HG03095 (cell line): ENCODE data around the gene IL17RA.
A peak's percentile ranks its signal among the peaks of the same experiment; 100 is the strongest.

Experiments used
- ATAC-seq: cut with Tn5 transposase; IDR thresholded peaks from one replicate; pipeline ENCODE4 v1.9.1; 2021; ENCODE audit warnings: moderate library complexity; ENCODE audit not compliant: unreplicated experiment

Gene IL17RA

DNA sequence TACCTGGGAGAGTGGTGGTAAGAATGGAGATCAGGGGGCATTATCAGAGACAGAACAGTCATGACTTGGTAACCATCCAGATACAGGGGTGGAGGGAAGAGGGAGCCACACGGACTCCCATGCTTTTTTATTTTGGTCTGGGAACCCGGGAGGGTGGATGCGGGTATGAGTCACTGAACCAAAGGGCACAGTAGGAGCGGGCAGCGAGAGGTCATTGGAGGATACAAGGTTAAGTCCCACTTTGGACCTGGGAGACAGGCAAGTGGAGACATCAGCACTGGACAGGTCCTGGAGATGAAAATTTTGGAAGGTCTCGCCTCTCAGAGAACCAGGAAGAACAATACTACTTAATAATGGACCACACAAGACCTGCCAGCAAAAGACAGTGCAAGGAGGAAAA is 67.5 kb downstream of the IL17RA start:
- ATAC-seq, result no peak

DNA sequence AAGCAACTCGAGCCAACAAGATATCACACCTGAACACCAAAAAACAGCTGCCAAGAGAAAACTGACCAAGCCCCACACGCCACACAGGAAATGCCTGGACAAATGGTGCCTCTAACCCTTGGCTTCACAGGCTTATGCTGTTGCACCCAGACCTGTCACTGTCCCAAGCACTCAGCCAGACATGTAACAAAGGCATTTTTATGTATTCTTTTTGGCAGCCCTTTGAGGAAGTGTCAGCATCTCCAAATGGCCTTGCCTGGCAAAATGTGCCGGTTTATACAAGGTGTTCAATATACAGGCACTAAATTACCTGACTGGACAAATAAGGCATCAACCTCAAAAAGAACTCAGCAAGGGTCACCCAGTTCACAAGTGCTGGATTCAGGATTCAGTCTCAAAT is 68.2 kb downstream of the IL17RA start:
- no peak for ATAC-seq

DNA sequence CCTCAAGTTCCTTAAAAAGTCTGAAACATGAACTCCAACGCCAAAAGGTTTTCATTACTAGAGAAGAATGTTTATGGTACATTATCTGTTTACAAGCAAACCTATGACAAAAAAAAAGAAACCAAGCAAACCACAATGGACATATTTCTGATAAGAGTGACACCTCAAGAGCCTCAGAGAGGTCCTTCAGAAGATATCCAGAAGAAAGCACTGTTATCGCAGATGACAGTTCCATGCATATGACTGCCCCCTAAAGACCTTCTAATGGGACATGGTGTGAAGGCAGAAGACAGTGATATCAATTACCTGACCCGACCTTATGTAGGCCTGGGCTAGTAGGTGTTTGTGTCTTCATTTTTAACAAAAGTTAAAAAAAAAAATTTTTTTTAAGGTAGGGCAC is 71.1 kb downstream of the IL17RA start:
- ATAC-seq, result no peak

DNA sequence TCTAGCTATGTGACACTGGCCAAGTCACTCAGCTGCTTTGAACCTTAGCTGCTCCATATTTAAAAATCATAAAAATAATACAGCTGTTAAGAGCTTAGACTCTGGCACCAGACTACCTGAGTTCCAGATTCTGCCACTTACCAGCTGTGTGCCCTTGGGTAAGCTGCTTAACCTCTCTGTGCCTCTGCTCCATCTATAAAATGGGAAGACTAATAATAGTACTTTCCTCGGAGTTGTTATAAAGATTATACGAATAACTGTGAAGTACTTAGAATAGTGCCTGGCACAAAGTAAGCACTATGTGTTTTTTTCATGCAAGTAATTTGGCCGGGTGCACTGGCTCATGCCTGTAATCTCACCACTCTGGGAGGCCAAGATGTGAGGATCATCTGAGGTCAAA is 72.9 kb downstream of the IL17RA start:
- no peak for ATAC-seq

DNA sequence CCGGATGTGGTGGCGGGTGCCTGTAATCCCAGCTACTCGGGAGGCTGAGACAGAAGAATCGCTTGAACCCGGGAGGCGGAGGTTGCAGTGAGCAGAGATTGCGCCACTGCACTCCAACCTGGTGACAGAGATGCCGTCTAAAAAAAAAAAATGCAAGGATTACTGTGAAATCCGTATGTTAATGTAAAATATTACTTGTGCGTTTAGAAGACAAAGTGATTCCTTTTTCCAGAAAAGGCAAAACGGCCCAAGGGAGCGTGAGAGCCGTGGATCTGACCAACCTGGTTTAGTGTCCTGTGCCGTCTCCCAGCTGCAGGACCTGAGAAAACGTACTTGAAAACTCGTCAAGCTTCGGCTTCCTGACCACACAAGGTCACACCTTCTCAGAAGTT is 73.4 kb downstream of the IL17RA start:
- ATAC-seq, result no peak

DNA sequence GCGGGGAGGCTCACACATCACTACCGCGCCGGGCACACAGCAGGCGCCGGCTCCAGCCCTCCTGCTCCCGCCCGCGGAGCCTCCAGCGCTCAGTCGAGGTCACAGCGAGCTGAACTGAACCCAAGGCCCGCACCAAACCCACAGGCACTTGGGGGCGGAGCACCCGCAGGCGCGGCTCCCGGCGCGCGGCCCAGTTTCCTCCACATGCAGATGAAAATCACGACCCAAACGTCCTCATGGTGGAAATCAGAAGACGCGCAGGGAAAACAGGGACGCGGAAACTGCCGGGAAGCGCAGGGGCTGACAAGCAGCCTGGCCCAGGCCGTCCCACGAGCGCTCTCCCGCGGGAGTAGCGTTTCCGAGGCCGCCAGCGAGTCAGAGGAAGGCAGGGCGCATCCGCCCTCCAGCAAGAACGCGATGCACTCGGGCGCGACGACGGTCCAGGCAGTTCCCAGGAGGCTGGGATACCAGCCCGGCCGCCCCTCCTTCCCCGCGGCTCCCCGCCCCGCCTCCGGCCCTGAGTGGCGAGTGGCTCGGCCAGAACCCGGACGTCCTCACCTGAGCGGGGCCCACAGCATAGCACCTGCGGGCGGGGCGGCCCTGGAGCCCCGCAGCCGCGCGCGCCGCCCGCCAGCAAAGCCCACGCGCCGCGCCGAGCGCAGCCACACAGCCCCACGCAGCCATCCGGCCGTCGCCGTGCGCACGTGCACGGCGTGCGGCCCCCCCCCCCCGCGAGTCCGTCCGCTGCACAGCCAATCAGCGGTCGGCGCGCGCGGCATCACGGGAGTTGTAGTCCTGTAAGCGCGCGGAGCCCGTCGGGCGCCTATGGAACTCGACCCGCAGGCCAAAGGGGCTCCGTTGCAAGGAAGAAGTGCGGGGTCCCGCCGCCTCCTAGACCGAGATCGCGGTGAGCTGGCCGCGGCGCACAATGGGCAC is 74.0 kb downstream of the IL17RA start, which contains the start of gene HDHD5:
TSS of gene HDHD5 (minus strand) at position 710 of the 936 bp plus-strand sequence. CDS start at position 684, 26 bp downstream.
- peak; percentile 74 for ATAC-seq

DNA sequence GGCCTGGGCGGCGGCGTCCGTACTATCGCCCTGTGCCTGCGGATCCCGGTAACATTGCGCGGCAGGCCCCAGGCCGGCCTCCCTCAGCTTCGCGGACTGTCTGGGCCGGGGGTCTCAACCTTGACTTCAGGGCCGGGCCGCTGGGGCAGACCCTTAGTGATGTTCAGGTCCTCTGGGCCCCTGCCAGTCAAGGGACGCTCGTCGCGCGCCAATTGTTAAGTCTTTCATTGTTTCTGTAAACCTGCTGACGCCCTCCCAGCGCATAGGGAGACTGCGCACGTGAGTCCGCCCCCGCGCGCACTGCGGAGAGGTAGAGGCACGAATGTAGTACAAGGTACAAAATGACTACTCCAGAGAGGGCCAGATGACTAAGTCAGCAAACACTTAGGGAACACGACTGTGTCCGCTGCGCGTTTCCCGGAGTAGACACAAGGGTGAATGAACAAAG is 74.7 kb downstream of the IL17RA start:
- ATAC-seq, result peak; percentile 26

DNA sequence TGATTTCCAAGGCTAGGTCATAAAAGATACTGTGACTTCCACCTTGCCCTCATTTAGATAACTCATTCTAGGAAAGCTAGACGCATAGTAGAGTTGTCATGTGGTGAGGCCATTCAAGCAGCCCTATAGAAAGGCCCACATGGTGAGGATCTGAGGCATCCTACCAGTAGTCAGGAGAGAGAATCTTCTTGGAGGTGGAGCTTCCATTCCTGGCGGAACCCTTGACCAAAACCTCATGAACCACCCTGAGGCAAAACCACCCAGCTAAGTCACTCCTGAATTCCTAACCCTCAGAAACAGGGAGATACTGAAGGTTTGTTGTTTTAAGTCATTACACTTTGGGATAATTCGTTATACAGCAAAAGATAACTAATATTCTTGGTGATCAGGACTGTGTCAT is 77.2 kb downstream of the IL17RA start:
- no peak for ATAC-seq

DNA sequence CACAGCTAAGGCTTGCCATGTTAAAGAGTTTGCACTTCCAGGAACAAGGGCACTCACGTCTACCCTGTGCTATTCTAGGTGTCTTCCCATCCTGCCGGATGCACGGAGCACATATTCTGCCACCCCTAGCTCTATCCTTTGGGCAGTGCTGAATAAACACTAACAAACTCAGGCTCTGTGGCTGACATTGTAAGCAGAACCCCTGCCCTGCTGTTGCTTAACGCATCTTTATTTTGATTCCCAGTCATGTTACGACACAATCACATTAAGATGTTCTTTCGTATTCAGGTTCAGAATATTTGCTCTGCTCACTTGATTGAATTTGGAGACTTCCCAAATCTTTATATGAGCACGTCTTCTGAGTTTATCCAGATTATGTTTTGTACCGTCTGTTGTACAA is 77.9 kb downstream of the IL17RA start:
- no peak for ATAC-seq

DNA sequence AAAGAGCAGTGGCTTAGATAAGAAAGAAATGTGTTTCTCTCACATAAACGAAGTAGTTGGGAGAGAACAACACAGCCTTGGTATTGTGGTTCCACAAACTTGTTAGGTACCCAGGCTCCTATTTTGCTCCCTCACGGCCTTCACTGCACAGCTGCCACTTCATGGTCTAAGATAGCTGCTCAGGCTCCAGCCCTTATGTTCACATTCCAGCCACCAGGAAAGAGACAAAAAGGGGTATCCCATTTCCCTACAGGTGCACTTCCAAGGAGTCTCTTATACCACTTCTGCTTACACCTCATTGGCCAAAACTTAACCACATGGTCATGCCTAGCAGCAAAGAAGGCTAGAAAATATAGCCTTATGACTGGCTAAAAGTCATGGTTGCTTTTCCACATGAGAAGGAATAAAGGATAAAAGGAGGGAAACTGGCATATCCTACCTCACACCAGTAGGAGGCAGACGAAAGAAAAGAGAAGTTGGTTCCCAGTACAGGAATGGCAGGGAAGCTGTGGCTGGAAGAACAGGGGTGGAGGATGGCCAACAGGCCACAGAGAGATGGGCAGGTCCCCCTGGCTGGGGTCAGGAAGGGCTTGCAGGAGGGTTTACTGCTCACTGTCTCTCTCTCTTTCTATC is 79.7 kb downstream of the IL17RA start:
- ATAC-seq, result no peak
